GM21381 (cell line): Measurements from ENCODE around the gene PDZD8.

Experiments used
- ATAC-seq: cut with Tn5 transposase; IDR thresholded peaks from one replicate; pipeline ENCODE4 v1.9.1; 2021; ENCODE audit warnings: mild to moderate bottlenecking, moderate library complexity; ENCODE audit not compliant: unreplicated experiment

Gene PDZD8

DNA sequence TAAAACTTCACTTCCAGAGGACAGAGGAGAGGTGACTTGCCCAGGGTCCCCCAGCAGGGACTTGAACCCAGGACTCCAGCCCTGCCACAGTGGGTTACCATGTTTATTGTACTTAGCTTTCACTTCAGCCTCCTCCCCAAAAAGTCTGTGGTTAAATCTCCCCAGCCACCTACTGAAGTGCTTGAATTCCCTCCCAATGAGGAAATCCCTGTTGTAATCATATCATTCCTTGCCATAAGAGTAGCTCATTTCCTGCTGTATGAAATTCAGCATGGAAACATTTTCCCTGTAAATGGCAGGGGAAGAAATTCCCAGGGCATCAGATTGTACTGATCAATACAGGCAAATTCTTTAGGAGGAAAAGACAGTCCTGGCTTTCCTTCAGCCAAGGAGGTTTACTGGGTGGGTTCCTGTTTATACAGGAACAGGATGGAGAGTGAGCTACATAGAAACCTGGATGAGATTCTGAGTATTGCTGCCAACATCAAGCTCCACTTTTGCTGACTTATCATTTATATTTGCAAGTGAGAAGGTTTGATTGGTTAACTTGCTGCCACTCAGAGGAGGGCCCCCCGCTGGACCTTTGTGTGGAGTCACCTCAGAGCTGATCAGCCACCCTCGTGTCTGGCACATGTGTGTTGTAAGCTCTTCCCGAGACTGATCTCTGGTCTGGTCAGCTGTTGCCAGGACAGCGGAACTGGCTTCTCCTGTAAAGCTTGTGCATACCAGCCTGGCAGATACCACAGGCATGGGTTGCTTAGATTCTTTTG lies 16.4 kb upstream of the PDZD8 start:
- ATAC-seq, result no peak

GRCh38 chr10:117390420-117390819 lies 15.2 kb upstream of the PDZD8 start:
- no peak for ATAC-seq

- ATAC-seq, result no peak
Observed at GRCh38 chr10:117386805-117387204, 11.6 kb upstream of the PDZD8 start.

- no peak for ATAC-seq
Observed at GRCh38 chr10:117382861-117383260, 7.6 kb upstream of the PDZD8 start.

DNA sequence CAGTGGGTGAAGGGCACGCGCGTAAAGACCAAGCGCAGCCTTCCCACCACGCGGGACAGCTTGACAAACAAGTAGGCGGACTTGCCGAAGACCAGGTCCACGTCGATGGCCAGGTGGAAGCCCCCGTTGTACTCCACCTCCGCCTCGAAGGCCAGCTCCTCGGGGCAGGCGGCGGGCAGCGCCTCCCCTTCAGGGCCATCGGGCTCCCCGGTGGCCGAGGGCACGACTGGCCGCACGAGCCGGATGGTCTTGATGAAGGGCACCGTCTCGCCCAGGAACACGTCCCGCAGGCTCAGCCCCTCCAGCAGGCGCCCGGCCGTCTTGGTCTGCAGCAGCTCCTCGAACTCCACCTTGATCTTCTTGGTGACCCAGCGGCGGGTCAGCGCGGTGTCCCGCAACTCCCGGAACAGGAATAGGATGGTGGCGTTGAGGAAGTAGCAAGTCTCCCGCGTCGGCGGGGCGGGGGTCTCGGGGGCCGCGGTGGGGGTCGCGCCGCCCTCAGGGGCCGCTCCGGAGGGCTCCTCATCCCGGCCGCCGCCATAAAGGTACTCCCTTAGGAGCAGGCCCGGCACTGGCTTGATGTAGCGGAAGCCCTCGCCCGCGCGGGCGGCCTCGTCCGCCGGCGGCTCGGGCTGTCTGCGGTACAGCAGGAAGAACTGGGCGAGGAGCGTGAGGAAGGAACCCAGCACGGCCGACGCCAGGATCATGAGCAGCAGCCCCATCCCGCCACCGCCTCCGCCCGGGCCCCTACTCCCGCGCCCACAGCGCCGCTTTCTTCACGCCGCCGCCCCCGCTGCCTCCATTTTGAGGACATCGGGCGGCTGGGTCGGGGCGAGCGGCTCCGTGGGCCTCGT lies 507 bp downstream of the PDZD8 start:
- ATAC-seq, result peak; percentile 32

- ATAC-seq, result peak; percentile 25
Observed at GRCh38 chr10:117373823-117374505, 1.3 kb downstream of the PDZD8 start.

DNA sequence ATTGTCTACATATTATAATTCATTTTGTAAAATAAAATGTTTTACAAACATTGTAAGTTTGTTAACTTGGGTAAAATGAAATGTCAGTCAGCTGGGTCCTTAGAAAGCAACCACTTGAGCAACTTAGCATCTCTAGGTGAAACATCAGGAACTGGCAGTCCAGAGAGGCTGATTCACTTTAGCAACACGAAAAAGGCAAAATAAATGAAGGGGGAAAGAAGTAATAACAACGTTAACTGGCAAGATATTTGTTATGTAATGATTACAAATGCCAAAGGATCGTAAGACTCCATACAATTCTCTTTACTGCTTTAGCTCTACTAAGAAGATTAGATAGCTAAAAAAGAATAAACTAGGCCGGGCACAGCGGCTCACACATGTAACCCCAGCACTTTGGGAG lies 5.0 kb downstream of the PDZD8 start:
- no peak for ATAC-seq

GRCh38 chr10:117367718-117368117 lies 7.5 kb downstream of the PDZD8 start:
- ATAC-seq, result no peak

DNA sequence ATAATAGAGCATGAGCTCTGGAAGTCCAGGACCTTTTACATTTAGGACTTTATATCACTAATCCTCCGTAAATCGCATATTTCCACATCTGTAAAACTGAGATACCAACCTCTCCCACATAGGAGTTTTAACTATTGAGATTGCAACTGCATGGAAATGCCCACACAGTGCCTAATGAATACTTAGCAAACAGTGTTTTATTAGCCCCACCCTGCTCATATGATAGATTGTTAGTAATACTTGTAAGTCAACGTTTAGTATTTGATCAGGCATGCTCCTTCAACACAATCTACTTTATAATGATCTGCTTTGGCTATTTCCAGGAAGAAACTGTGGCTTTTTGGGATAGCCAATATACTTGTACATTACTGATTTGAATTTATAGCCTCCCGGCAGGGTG lies 8.5 kb downstream of the PDZD8 start:
- no peak for ATAC-seq

GRCh38 chr10:117365612-117366011 lies 9.6 kb downstream of the PDZD8 start:
- ATAC-seq, result peak; percentile 34

DNA sequence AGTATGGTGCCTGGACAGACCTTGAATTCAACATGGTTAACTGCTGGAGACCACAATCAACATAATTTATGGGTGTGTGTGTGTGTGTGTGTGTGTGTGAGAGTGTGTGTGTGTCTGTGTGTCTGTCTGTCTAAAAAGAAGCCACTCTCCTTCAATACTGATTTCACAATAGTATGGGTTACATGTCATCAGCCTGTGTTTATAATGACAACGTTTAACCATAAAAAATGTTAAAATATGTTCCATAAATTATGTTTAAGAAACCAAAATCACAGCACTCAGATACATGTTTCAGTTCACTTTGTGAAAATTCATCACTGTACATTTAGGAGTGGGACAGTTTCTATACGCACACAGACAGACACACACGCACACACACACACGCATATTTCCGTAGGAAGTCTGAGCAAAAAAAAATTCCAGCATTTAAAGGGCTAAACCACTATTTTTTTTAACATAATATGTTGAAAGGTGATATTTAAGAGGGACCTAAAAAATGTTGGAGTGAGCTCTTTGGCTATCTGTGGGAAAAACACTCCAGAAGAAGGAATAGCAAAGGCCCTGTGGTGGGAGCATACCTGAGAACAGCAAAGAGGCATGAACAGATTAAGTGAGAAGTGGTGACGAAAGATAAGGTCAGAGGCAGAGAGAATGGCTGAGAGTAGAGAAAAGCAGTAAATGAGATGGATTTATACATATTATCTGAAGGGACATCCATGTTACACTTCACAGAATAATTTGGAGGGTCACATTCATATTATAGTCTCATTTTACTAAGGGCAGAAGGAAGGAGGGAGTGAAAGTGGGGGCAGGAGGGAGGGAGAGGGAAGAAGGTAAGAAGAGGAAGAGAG lies 10.9 kb downstream of the PDZD8 start:
- ATAC-seq, result no peak

GRCh38 chr10:117363028-117363427 lies 12.2 kb downstream of the PDZD8 start:
- peak; percentile 35 for ATAC-seq

- ATAC-seq, result no peak
Observed at GRCh38 chr10:117362313-117362712, 12.9 kb downstream of the PDZD8 start.

DNA sequence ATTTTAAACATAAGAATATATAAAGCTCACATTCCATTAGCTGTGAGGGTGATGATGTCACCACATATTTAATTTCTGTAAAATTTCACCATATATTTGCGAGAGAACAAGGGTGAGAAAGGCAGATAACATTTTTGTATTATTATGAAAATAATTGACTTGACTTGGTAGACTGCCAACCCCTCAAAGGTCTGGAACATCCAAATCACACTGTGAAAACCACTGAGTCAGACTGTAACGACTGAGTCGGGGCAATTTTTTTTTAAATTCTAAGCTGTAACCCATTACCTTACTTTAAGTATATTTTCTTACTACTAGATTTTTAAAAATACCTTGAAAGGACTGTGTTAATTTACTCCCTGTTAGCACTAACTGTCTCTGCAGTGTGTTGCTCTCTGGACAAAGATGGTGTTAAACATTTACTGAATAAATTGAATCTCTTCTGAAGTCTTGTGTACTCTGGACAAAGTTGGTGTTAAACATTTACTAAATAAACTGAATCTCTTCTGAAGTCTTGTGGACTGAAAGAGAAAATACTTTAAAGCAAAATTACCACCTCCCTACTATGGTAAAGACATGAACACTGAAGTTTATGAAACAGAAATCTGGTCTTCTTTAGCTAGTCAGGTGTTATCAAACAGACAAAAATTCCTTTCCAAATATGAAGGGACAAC lies 14.1 kb downstream of the PDZD8 start:
- peak; percentile 56 for ATAC-seq

DNA sequence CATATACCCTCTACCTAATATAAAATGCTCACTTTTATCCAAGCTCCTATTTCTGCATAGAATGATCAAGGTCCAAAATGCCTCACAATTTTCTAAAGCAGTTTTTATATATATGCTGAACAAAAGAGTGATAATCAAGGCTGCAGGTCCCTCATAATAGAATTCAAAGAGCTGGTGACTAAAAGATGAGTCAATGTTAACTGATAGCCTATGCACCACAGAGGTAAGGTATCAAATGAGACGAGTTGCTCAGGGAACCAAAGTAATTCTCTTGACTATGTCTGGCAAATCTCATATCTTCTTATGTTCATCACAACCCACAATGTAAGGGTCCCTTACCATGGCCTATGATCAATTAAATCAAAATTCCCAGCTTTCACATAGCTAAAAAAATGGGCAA lies 15.2 kb downstream of the PDZD8 start:
- ATAC-seq, result no peak

DNA sequence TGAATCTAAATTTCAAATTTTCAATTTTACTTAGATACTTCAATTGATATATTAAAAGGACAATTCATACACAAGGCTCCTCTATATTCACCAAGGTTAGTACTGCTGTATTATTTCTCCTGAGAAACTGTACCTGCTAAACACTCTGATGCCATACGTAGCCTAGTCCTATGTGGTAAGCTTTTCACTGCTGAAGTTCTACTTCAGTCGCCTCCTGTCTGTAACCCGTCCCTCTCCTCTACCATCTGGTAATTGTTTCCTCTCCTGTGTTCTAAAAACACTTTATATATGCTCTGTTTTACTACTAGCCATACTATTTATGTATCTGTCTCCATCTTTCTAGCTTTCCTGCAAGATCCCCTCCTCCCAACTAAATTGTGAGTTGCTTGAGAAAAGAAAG lies 20.2 kb downstream of the PDZD8 start:
- ATAC-seq, result no peak

- ATAC-seq, result no peak
Observed at GRCh38 chr10:117353684-117354083, 21.6 kb downstream of the PDZD8 start.

DNA sequence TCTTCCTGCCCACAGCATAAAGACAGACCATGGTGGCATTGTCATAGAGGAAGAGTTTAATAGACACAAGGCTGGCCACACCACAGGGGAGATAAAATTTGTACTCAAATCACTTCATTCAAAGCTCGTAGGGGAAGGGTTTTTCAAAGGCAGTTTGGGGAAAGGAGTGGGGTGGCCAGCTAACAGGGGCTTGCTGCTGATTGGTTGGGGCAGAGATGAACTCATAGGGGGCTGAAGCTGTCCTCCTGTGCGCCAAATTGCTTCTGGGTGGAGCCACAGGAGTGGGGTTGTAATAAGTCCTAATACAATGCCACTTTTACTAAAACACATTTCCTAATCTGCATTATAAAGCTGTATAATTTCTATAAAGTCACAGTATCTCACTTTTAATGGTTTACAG lies 22.5 kb downstream of the PDZD8 start:
- no peak for ATAC-seq

- no peak for ATAC-seq
Observed at GRCh38 chr10:117351996-117352395, 23.2 kb downstream of the PDZD8 start.

DNA sequence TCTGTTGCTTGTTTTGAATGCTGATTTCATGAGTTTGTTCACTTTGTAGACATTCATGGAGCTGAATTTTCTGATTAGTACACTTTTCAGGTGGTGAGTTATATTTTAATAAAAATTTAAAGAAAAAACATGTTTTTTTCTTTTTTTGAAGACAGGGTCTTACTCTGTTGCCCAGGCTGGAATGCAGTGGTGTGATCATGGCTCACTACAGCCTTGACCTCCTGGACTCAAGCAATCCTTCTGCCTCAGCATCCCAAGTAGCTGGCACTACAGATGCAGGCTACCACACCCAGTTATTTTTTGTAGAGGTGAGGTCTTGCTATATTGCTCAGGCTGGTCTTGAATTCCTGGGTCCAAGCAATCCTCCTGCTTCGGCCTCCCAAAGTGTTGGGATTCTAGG lies 23.7 kb downstream of the PDZD8 start:
- no peak for ATAC-seq
